Omental fat pad (tissue), 4 donors: ENCODE measurements around the gene CATSPERD. TPM values are rescaled to one million over a fixed set of nuclear protein-coding genes. Genes with fewer than 3 reads are reported as not detected.

Source experiments
- ATAC-seq: fragments of 150-250 bp; one replicate; pipeline ENCODE4 v1.9.1; 2016; ENCODE audit warnings: mild to moderate bottlenecking, moderate library complexity; ENCODE audit not compliant: low FRiP score
- DNase-seq: peaks from one replicate; pipeline ENCODE4 v3.0.0-alpha.2; 2019; ENCODE audit warnings: low spot score
- CTCF ChIP-seq, 3 donors: fragments of 450-650 bp; IDR thresholded peaks; one replicate each; pipeline ENCODE4 v1.5.1; 2016 to 2017; ENCODE audit warnings: antibody characterized with exemption in 3 of 3, mild to moderate bottlenecking in 3 of 3, moderate library complexity in 2 of 3
- total RNA-seq, 4 donors: library from RNA; depleted of rRNA; stranded (reverse); fragments of >200 nt; gene quantifications; one replicate each; pipeline ENCODE4 v1.1.0, GENCODE V29; 2016

Gene CATSPERD
- total RNA-seq, 4 donors from 2014 or later = not detected

DNA sequence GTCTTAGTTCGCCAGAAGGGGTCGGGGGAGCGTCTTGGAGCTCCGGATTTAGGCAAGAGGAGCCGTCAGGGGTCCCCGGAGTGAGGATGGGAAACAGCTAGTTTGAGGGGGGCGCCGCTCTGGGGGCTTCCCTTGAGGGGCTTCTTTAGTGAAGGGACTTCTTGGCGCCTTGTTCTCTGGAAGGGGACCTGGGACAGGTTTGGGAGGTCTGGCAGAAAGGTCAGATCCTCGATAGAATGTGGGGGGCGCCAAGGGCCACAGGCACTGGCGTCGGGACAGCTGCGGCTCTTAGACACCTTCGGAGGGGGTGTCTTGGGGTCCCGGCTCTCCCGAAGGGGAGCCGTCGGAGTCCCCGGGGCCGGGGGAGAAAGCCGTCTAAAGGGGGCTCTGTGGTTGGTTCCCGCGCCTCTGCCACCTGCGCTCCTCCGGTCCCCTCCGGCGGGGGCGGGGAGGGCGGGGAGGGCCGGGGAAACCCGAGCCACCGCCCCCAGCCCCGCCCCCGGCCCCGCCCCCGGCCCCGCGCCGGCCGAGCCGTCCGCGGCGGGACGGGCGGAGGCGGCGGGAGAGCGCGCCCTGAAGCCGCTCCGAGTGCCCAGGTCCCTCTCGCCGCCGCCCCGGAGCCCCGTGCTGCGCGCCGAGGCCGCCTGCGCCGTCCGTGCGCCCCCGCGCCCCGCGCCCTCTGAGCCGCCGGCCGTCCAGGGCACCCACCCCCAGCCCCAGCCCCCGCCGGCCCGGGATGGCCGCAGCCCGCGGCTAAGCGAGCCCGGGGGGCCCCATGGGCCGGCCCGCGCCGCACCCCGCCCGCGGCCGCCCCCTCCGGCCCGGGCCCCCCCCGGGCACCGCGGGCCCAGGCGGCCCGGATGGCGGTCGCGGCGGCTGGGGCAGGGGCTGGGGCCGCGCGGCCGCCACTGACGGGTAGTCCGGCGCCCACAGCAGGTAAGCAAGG lies 84.4 kb downstream of the CATSPERD start, which contains the start of gene NRTN:
Gene NRTN, plus strand, starts transcription at position 552 of the 946 bp plus-strand sequence. CDS start 19,099 bp downstream, outside the sequence.
- peak; percentile 9 for ATAC-seq
- DNase-seq = no peak
- no peak for TF ChIP-seq CTCF (IDR thresholded peaks at IDR 0.05)

- ATAC-seq (no peak), DNase-seq (no peak)
- TF ChIP-seq CTCF (IDR thresholded peaks at IDR 0.05) = no peak
Observed at GRCh38 chr19:5805462-5806132, 85.2 kb downstream of the CATSPERD start.

- no peak for TF ChIP-seq CTCF (IDR thresholded peaks at IDR 0.05)
- no peak for DNase-seq
- no peak for ATAC-seq
Observed at GRCh38 chr19:5806133-5806489, 85.7 kb downstream of the CATSPERD start.

DNA sequence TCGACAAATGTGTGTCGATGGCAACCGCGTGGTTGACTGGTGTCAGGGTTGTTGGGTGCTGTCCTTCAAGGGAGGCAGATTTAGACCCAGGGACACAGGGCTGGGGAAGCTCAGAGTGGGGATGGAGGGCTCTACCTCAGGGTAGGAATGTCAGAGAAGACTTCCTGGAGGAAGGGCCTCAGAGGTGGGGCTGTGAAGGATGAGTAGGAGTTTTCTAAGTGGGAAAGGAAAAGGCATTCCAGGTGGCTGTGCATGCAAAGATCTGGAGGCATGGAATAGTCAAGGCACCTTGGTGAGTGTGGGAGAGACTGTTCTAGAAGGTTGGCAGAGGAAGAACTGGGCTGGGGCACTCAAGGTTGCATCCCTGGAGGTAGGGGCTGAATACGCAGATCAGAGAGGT lies 86.5 kb downstream of the CATSPERD start:
- ATAC-seq (no peak), DNase-seq (no peak)
- no peak for TF ChIP-seq CTCF (IDR thresholded peaks at IDR 0.05)

DNA sequence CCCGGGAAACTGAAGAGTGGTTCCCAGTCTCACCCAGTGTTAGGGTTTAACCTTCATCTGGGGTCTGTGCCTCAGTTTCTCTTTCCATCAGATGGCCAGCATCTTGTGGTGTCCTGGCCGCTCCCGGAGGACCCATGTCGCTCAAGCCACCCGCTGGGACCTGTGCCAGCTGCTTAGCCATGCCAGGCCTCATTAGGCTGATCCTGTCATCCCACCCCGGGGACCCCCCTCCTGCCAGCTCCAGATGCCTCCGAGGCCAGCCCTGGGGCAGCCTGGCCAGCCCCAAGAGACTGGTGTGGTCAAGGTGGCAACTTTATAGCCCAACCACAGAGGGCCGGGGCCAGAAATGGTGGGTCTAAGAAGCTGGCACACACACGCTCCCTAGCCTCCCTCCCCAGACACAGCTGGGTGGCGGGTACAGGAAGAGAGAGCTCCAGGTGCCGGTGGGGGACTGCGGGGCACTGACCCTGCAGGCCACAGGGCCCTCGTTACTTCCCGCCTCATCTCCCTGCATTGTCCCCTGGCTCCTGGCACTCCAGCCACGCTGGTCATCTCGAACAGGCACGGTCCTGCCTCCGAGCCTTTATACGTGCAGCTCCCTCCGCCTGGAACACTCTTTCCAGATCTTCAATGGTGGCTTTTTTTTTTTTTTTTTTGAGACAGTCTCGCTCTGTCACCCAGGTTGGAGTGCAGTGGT lies 87.8 kb downstream of the CATSPERD start:
- no peak for TF ChIP-seq CTCF (IDR thresholded peaks at IDR 0.05)
- ATAC-seq (no peak), DNase-seq (no peak)

DNA sequence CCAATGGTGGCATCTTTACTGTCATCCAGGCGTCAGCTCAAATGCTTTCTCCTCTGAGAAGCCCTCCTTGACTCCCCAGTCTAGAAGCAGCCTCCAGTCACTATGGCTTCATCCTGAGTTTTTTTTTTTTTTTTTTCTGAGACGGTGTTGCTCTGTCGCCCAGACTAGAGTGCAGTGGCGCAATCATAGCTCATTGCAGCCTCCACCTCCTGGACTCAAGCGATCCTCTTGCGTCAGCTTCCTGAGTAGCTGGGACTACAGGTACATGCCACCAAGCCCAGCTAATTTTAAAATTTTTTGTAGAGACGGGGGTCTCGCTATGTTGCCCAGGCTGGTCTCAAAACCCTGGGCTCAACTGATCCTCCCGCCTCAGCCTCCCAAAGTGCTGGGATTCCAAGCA lies 88.6 kb downstream of the CATSPERD start:
- DNase-seq (no peak), ATAC-seq (no peak)
- no peak for TF ChIP-seq CTCF (IDR thresholded peaks at IDR 0.05)
